ENCODE measurements around the gene CFAP126.

- TF ChIP-seq CTCF (IDR thresholded peaks at IDR 0.05) (no peak), POLR2A (IDR thresholded peaks at IDR 0.05) (no peak)
Observed at GRCh38 chr1:161335796-161336195, 31.9 kb downstream of the CFAP126 start.

Data from lower leg skin (tissue), 3 donors.